Activated CD4-positive, alpha-beta T cell treated with anti-CD3 and anti-CD28 coated beads, Interleukin-2, amount 10 ng/mL, durations not matched to agents 7 days and 5 days (primary cell): ENCODE measurements around the gene DNAI2. TPM values are rescaled to one million over a fixed set of nuclear protein-coding genes. Genes with fewer than 3 reads are reported as not detected.

Experiments
- CTCF ChIA-PET: fragments of 350-600 bp; sonication (Branson Sonifier 250); formaldehyde crosslinking; loops from one replicate; lab custom pipeline; 2021; ENCODE audit warnings: antibody characterized with exemption; lab: Charles Lee
- POLR2A ChIA-PET: fragments of 350-600 bp; sonication (Branson Sonifier 250); formaldehyde crosslinking; loops from one replicate; lab custom pipeline; 2021; ENCODE audit warnings: antibody characterized with exemption; lab: Charles Lee
- DNase-seq: peaks from one replicate; pipeline ENCODE4 v3.0.0-alpha.2; 2020
- H3K27ac Mint-ChIP-seq: one replicate; pipeline ENCODE4 v1.8.0; 2021; ENCODE audit warnings: mild to moderate bottlenecking, moderate library complexity, mixed read lengths
- H3K27me3 Mint-ChIP-seq: one replicate; pipeline ENCODE4 v1.8.0; 2021; ENCODE audit warnings: mixed read lengths
- H3K36me3 Mint-ChIP-seq: one replicate; pipeline ENCODE4 v1.8.0; 2021; ENCODE audit warnings: low read depth, mixed read lengths
- H3K4me1 Mint-ChIP-seq: one replicate; pipeline ENCODE4 v1.8.0; 2021; ENCODE audit warnings: mixed read lengths
- H3K4me3 Mint-ChIP-seq: one replicate; pipeline ENCODE4 v1.8.0; 2021; ENCODE audit warnings: mild to moderate bottlenecking, moderate library complexity, mixed read lengths
- H3K9me3 Mint-ChIP-seq: one replicate; pipeline ENCODE4 v1.8.0; 2021; ENCODE audit warnings: mixed read lengths
- total RNA-seq, 2 experiments: library from RNA; stranded (reverse); gene quantifications; one replicate each; pipeline ENCODE4 v1.2.3, GENCODE V29; 2021

Gene DNAI2
- total RNA-seq, 2 experiments from 2014 or later: 1.2 to 1.3 TPM

DNA sequence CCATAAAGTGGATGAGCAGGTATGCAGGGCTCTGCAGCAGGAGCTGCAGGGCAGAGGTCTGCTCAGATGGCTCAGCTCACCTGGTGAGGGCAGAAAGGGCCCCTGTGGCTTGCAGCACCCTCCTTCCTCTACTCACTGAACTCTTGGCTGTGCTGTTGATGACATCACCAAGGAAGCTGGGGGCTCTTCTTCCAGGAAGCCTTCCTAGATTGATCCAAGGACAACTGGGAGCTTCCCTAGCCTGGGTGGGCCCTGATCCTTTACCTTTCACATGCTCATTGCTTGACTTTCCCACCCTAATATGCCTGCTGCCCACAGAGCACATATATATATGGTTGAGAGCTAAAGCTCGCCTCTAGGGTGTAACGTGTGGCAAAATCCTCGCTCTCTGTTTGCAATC lies 54.5 kb downstream of the DNAI2 start:
- no peak for DNase-seq
- Mint-ChIP-seq H3K4me3 (no peak overlapping the region), H3K4me1 (peaks cover 38% of the 10 kb centered on the region), H3K36me3 (peaks cover 5% of the 10 kb centered on the region), H3K9me3 (peaks cover 3% of the 10 kb centered on the region), H3K27ac (peak overlapping the region; percentile 73), H3K27me3 (peaks cover 19% of the 10 kb centered on the region)
- POLR2A ChIA-PET: no interaction called here
- CTCF ChIA-PET: interaction anchor here (1.1 to 1.2 kb wide), 2 partner anchors 17 to 34 kb away, joined by 3 read pairs; no protein-coding TSS in a partner anchor

DNA sequence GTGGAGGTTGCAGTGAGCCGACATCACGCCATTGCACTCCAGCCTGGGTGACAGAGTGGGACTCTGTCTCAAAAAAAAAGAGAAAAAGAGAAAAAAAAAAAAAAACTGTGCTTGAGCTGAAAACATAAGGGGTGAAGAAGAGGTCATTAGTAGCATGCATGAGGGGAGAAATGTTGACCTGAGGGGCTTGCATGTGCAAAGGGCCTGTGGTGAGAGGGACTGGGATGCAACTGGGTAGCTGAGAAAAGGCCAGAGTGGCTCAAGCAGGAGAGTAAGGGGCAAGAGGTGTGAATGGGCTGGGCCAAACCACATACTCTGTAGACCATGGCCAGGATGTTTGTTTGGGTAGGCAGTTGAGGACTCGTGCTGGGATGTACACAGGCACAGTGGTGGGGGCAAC lies 55.3 kb downstream of the DNAI2 start:
- Mint-ChIP-seq H3K4me3 (peak overlapping the region; percentile 15), H3K27ac (peak overlapping the region; percentile 73)
- CTCF ChIA-PET: interaction anchor here (1.1 to 1.9 kb wide), 3 partner anchors 16 to 33 kb away, joined by 3 to 4 read pairs (median 3); no protein-coding TSS in a partner anchor

DNA sequence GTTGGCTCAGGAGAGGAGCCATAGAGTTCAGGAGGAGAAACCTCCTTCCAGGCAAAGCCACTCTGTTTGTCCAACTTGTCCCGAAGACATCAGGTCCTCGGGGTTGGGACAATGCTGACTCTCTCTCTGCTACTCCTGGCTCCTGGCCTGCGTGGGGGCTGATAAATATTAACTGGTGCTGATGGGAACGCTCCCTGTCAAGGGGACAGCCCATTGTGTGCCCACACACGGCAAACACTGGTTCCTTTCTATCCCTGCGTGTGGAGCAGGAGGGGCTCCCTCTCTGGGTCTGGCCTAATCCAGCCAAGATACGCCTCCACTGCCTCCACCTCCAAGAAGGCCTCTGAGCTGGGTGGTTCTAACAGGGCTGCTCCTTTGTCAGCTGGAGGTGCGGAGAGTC lies 56.4 kb downstream of the DNAI2 start:
- DNase-seq: no peak
- Mint-ChIP-seq H3K9me3 (peaks cover 3% of the 10 kb centered on the region), H3K36me3 (peaks cover 5% of the 10 kb centered on the region), H3K4me1 (peaks cover 39% of the 10 kb centered on the region), H3K27me3 (peaks cover 5% of the 10 kb centered on the region), H3K4me3 (no peak overlapping the region), H3K27ac (no peak overlapping the region)
- CTCF ChIA-PET: interaction anchor here (0.5 to 1.9 kb wide), 3 partner anchors 22 to 141 kb away, joined by 3 to 4 read pairs (median 3); no protein-coding TSS in a partner anchor
- POLR2A ChIA-PET: no interaction called here

More for the DNA sequence above, 55.3 kb downstream of the DNAI2 start:
- peaks cover 5% of the 10 kb centered on the region for H3K36me3 Mint-ChIP-seq
- POLR2A ChIA-PET: no interaction called here
- H3K27me3 Mint-ChIP-seq: peaks cover 15% of the 10 kb centered on the region
- H3K9me3 Mint-ChIP-seq: peaks cover 3% of the 10 kb centered on the region
- peaks cover 38% of the 10 kb centered on the region for H3K4me1 Mint-ChIP-seq
- no peak for DNase-seq

DNA sequence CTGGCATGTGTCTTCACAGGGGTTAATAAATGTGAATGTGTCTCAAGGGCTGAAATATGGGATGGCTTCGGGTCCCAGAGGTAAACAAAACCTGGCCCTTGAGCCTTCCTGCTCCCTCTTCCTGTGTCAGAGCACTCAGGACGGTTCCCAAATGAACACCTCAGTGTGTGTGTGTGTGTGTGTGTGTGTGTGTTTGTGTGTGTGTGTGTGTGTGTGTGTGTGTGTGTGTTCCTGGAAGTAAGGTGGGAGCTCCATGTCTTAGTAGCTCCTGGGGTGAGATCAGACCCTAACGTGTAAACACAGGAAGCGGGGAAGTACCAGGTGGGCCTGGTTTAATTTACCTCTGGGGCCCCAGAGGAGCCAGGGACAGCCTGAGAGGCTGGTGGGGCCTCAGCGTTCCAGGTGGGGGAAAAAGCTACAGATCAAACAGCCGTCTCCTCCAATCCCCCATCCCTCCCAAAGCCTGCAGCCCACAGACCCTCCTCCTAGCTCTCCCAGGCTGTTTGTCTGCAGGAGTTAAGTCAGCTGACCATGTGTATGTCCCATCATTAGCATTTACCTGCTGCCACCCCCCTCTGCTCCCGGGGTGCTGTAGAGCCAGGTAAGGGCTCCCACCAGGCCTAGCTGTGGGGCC lies 58.1 kb downstream of the DNAI2 start:
- peaks cover 5% of the 10 kb centered on the region for H3K36me3 Mint-ChIP-seq
- CTCF ChIA-PET: interaction anchor here (0.6 to 1.2 kb wide), 5 partner anchors 8 to 1114 kb away, joined by 3 read pairs; no protein-coding TSS in a partner anchor
- H3K4me1 Mint-ChIP-seq: peaks cover 31% of the 10 kb centered on the region
- peaks cover 3% of the 10 kb centered on the region for H3K9me3 Mint-ChIP-seq
- no peak overlapping the region for H3K27ac Mint-ChIP-seq
- peaks cover 4% of the 10 kb centered on the region for H3K27me3 Mint-ChIP-seq
- DNase-seq: no peak
- POLR2A ChIA-PET: interaction anchor here (0.6 kb wide), 1 partner anchor 16 kb away, joined by 3 read pairs; no protein-coding TSS in a partner anchor
- H3K4me3 Mint-ChIP-seq: no peak overlapping the region

DNA sequence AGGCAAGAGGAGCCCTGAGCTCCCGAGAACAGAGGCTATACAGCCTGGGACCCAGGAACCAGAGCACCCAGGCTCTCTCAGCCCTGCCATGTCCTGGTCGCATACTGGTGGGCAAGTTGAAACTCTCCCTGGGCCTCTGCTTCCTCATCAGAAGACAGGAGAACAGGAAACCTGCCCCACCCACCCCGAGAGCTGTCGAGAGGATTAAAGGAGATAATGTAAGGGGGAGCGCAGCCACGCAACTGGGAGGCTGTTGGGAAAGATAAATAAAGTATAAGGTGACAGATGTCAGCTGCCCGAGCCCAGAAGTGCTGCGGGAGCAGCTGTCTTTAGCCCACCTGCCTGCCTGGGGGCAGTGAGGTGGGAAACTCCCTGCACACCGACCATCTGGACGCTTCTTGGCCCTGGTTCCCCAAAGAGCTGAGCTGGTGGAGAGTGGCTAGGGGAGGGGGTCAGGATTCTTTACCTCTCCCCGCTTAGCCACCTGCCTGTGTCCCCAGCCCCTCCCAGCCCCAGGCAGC lies 58.8 kb downstream of the DNAI2 start:
- DNase-seq: no peak
- Mint-ChIP-seq H3K27me3 (peaks cover 4% of the 10 kb centered on the region), H3K4me1 (peaks cover 25% of the 10 kb centered on the region), H3K9me3 (peaks cover 3% of the 10 kb centered on the region), H3K36me3 (peaks cover 5% of the 10 kb centered on the region), H3K4me3 (no peak overlapping the region), H3K27ac (peak overlapping the region; percentile 13)
- ChIA-PET POLR2A (interaction anchor here (0.6 kb wide), 1 partner anchor 15 kb away, joined by 3 read pairs; no protein-coding TSS in a partner anchor), CTCF (interaction anchor here (0.6 to 1.2 kb wide), 3 partner anchors 9 to 139 kb away, joined by 3 read pairs; no protein-coding TSS in a partner anchor)

DNA sequence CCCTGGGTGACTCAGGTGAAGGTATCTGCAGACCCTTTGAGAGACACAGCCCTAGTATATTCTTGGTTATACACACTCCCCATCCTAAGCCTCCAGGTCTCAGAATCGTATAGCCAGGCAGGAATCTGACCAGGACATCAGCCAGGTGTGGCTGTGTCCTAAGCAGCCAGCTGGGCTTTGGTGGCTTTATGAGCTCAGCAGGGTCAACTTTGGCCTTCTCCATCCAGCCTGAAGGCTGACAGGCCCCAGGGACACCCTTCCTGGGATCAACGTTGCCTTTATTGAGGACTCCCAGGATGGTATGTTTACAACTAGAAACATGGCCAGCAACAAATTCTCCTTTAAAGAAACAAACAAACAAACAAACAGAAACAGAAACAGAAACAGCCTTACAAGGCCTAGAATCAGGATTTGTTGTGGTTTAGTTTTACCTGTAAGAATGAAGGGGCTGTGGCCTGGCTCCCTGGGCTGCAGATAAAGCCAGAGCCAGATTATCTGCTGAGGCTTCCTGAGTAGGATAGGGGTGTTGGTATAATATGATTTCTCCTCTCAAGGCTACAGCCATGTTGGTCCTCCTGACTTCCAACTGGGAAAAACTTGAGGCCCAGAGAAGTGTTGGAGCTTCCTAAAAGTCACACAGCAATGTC lies 60.5 kb downstream of the DNAI2 start:
- Mint-ChIP-seq H3K36me3 (peaks cover 1% of the 10 kb centered on the region), H3K27ac (no peak overlapping the region), H3K4me3 (no peak overlapping the region), H3K9me3 (no peaks in the 10 kb centered on the region), H3K27me3 (peaks cover 4% of the 10 kb centered on the region), H3K4me1 (peaks cover 14% of the 10 kb centered on the region)
- DNase-seq: no peak
- POLR2A ChIA-PET: no interaction called here
- CTCF ChIA-PET: no interaction called here

DNA sequence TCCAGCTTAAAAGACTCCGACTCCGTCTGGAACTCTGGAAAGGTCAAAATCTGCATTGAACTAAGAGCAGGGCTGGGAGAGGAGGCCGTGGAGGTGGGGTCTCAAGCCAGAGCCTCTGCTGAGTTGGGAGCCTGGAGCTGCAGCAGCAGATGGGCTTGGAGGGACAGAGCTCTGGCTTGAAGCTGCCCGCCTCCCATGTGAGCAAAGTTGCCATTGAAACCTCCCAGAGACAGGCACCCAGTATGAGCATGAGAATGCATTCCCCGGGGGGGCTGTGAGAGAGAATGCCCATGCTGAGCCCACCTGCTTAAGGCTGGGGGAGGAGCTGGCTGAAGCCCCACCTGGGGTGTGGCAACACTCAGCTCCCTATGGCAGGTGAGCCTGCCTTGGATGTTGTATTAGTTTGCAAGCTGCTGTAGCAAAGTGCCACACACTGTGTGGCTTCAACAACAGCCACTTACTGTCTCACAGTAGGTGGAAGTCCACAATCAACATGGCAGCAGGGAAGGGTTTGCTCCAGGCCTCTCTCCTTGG lies 61.6 kb downstream of the DNAI2 start:
- ChIA-PET CTCF (no interaction called here), POLR2A (no interaction called here)
- H3K27me3 Mint-ChIP-seq: peaks cover 4% of the 10 kb centered on the region
- no peaks in the 10 kb centered on the region for H3K9me3 Mint-ChIP-seq
- DNase-seq: no peak
- no peak overlapping the region for H3K27ac Mint-ChIP-seq
- no peak overlapping the region for H3K4me3 Mint-ChIP-seq
- peaks cover 9% of the 10 kb centered on the region for H3K4me1 Mint-ChIP-seq
- H3K36me3 Mint-ChIP-seq: no peaks in the 10 kb centered on the region

DNA sequence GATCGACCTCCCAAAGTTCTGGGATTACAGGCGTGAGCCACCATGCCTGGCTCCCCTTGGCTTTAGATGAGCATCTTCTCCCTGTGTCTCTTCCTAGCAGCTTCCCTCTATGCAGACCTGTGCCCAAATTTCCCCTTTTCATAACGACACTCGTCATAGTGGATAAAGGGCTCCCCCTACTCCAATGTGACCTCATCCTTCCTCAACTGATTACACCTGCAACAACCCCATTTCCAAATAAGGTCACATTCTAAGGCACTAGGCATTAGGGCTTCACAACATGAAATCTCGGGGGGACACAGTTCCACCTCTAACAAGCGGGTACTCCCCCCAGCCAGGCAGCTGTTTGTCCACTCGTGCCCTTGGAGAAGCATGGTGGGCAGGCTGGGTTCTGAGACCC lies 62.3 kb downstream of the DNAI2 start:
- Mint-ChIP-seq H3K4me1 (peaks cover 9% of the 10 kb centered on the region), H3K4me3 (no peak overlapping the region), H3K27me3 (peaks cover 4% of the 10 kb centered on the region), H3K9me3 (no peaks in the 10 kb centered on the region), H3K36me3 (no peaks in the 10 kb centered on the region), H3K27ac (no peak overlapping the region)
- ChIA-PET POLR2A (no interaction called here), CTCF (interaction anchor here (1.1 kb wide), 1 partner anchor 30 kb away, joined by 4 read pairs; no protein-coding TSS in a partner anchor)
- no peak for DNase-seq

DNA sequence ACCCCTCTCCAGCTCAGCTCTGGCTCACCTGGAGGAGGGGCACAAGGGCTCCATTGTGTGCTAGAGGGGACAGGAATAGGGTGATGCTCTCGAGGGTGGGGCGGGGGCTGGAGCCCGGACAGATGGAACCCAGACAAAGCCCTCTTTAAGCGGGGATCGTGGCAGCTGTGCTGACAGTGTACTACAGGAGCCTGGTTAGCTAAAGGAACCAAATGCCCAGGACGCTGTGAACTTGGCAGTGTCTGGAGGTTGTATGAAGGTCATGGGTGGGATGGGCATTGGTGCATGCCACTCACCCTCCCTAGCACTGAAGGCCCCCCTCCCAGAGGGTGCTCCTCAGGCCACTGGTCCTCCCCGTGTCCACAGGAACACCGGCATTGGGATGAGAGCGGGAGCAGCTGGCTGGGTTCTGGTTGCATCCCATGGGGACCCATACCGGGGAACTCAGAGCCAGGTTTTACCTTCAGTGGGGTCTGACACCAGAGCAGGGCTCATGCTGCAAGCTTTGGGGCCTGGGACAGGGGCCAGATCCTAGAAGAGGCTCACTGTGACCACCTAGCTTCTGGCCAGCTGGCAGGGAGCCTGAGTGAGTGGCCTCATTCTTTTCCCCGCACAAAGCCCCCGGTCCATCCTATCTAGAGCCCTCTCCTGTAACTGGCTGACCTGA lies 63.9 kb downstream of the DNAI2 start:
- no peak overlapping the region for H3K27ac Mint-ChIP-seq
- ChIA-PET CTCF (interaction anchor here (0.6 kb wide), 1 partner anchor 32 kb away, joined by 4 read pairs; no protein-coding TSS in a partner anchor), POLR2A (no interaction called here)
- H3K27me3 Mint-ChIP-seq: peaks cover 4% of the 10 kb centered on the region
- H3K36me3 Mint-ChIP-seq: no peaks in the 10 kb centered on the region
- no peak overlapping the region for H3K4me3 Mint-ChIP-seq
- H3K4me1 Mint-ChIP-seq: peaks cover 9% of the 10 kb centered on the region
- no peak for DNase-seq
- no peaks in the 10 kb centered on the region for H3K9me3 Mint-ChIP-seq

DNA sequence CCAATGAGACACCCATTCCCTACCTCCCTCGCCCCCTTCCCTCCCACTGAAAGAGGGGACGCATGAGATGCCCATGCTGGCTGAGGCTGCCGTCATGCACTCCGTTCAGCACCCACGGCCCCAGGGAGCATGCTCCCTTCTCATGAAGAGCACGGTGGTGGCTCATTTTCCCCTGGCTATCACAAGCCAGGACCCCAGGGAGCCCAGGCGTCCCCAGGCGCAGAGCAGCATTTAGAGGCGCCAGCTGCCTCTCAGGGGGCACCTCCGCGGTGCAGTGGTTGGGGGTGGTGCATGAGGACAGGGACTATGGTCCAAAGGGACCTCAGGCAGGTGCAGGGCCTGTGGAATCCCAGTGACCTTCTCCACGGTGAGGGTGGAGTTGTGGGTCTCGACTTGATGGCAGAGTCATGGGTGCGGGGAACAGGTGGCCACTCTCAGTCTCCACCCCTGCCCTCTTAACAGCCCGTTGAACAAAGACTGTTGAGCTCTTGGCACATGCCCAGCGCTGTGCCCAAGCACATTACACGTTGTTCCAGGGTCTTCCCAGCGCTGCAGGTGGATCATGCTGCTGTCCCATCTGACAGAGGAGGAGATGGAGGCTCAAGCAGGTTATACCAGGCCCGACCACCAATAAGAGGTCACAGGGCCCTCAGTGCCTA lies 65.6 kb downstream of the DNAI2 start:
- POLR2A ChIA-PET: no interaction called here

DNA sequence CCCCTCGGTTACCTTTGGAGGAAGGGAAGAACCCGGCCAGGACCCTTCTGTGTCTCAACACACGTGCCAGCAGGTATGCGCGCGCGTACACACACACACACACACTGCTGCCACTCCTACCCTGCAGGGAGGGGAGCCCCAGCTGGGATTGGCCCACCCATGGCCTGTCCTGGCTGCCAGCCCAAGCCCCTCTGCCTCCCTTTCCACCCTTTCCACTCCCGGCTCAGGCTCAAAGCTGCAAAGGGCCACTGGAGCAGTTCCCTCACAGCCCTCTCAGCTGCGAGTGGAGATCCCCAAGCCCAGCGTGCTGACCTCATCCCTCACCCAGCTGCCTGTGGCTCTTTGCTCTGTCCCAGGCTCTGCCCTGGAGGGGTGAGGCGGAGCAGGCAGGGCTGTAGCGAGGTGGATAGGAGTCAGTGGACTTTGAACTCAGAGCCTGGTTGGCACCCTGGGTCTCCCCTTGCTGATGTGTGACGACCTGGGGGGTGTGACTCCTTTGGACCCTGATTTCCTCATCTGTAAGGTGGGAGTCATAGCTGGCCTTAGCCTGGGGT lies 66.5 kb downstream of the DNAI2 start:
- Mint-ChIP-seq H3K27me3 (peaks cover 4% of the 10 kb centered on the region), H3K4me3 (no peak overlapping the region), H3K36me3 (no peaks in the 10 kb centered on the region), H3K9me3 (no peaks in the 10 kb centered on the region), H3K27ac (no peak overlapping the region), H3K4me1 (no peaks in the 10 kb centered on the region)
- POLR2A ChIA-PET: interaction anchor here (0.6 kb wide), 2 partner anchors 11 to 167 kb away, joined by 3 read pairs; no protein-coding TSS in a partner anchor
- DNase-seq: no peak
- CTCF ChIA-PET: no interaction called here

More for the DNA sequence above, 65.6 kb downstream of the DNAI2 start:
- CTCF ChIA-PET: no interaction called here
- no peaks in the 10 kb centered on the region for H3K9me3 Mint-ChIP-seq
- peaks cover 4% of the 10 kb centered on the region for H3K27me3 Mint-ChIP-seq
- no peak overlapping the region for H3K27ac Mint-ChIP-seq
- no peak for DNase-seq
- H3K36me3 Mint-ChIP-seq: no peaks in the 10 kb centered on the region
- H3K4me3 Mint-ChIP-seq: no peak overlapping the region
- H3K4me1 Mint-ChIP-seq: peaks cover 4% of the 10 kb centered on the region

DNA sequence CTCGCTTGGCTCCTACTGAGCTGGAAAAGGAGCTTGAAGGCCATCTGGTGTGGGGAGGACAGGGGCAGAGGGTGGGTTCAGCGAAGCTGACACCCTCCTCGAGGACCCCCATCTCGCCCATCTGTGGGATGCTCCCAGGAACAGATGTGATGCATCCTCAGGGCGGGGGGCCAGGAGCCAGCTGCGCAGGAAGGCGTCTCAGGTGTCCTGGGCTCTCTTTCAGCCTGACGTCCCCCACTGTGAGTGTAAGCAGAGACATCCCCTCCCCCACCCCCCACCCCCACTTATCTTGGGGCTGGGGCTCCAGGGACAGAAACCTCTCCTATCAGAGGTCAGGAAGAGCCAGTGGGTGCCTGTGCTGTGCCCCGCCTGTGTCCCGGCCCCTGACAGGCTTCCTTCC lies 68.2 kb downstream of the DNAI2 start:
- Mint-ChIP-seq H3K9me3 (no peaks in the 10 kb centered on the region), H3K4me1 (no peaks in the 10 kb centered on the region), H3K27me3 (no peaks in the 10 kb centered on the region), H3K4me3 (no peak overlapping the region), H3K36me3 (no peaks in the 10 kb centered on the region), H3K27ac (no peak overlapping the region)
- POLR2A ChIA-PET: no interaction called here
- CTCF ChIA-PET: no interaction called here
- DNase-seq: no peak
